ENCODE measurements around the gene ACKR2.
A peak's percentile ranks its signal among the peaks of the same experiment; 100 is the strongest.
"Not testable (repeated sequence)": the region's sequence is repeated elsewhere in the genome, so short reads cannot be mapped to it uniquely, and the experiment has no call there.

ACKR2 gene

DNA sequence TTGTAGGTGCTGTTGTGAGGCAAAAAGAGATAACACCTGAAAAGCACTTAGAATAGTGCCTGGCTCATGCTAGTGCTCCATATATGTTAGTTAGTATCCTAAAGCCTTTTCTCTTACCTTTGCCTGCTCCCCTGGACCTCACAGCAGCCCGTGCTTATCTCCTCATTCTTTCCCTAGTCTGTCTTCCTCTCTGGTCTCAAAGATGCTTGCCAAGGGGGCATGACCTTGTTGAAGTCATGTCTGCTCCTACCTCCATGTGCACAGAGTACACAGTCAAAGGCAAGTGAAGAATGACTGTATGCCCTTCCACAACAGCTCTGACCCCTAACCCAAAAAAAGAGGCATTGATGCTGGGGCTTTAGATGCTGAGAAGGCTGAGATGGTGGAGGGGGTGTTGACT is 67.2 kb downstream of the ACKR2 start:
- H3K4me3 ChIP-seq (ENCODE audit: low read depth, low read length): no peak overlapping the region
- no peak for DNase-seq (ENCODE audit: low read depth)
- TF ChIP-seq, protein P1, sequence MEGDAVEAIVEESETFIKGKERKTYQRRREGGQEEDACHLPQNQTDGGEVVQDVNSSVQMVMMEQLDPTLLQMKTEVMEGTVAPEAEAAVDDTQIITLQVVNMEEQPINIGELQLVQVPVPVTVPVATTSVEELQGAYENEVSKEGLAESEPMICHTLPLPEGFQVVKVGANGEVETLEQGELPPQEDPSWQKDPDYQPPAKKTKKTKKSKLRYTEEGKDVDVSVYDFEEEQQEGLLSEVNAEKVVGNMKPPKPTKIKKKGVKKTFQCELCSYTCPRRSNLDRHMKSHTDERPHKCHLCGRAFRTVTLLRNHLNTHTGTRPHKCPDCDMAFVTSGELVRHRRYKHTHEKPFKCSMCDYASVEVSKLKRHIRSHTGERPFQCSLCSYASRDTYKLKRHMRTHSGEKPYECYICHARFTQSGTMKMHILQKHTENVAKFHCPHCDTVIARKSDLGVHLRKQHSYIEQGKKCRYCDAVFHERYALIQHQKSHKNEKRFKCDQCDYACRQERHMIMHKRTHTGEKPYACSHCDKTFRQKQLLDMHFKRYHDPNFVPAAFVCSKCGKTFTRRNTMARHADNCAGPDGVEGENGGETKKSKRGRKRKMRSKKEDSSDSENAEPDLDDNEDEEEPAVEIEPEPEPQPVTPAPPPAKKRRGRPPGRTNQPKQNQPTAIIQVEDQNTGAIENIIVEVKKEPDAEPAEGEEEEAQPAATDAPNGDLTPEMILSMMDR (IDR thresholded peaks at IDR 0.05; ENCODE audit: low read depth, low read length, missing control alignments): no peak

DNA sequence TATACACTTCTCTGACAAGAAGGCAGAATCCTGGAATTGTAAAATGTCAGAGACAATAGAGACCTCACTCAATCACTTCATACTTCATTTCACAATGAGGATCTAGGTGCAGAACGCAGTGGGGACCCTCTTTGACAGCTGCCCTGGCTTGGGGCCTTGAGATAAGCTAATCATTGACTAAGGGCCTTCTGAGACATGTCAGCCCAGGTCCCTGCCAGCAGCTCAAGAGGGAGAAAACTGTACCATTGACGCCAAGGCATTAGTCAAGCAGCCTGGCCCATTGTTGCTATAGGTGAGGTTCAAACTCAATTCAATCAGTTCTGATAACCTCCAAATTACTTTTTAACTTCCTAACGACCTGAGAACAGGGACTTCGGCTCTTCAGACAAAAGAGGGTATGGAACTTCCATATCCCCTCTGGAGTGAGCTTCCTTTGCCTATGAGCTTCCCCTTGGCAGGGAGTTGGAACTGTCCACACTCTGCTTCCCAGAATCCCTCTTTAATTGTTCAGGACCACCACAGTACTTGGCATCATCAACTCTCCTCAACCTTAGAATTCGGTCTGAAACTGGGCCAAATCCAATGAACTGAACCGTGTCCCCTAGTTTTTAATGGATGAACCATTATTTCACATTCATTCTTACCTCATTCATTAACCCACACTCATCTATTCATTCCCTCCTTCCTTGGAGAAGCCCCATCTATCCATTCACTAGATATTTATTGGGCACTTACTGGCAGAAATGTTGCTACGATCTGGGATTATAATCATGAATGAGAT is 67.9 kb downstream of the ACKR2 start:
- DNase-seq (ENCODE audit: low read depth): no peak
- TF ChIP-seq, protein P1 (IDR thresholded peaks at IDR 0.05; ENCODE audit: low read depth, low read length, missing control alignments): no peak
- no peak overlapping the region for H3K4me3 ChIP-seq (ENCODE audit: low read depth, low read length)

DNA sequence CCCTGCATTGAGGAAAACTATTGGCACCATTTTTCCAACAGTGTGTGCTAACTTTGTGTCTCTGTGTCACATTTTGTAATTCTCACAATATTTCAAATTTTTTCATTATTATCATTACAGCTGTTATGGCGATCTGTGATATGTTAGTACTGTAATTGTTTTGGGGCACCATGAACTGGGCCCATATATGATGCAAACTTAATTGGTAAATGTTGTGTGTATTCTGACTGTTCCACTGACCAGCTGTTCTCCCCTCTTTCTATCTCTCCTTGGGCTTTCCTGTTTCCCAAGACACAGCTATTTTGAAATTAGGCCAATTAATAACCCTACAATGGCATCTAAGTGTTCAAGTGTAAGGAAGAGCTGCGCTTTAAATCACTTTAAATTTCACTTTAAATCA is 68.6 kb downstream of the ACKR2 start:
- H3K4me3 ChIP-seq (ENCODE audit: low read depth, low read length): no peak overlapping the region
- DNase-seq (ENCODE audit: low read depth): no peak
- TF ChIP-seq, protein P1 (IDR thresholded peaks at IDR 0.05; ENCODE audit: low read depth, low read length, missing control alignments): no peak

DNA sequence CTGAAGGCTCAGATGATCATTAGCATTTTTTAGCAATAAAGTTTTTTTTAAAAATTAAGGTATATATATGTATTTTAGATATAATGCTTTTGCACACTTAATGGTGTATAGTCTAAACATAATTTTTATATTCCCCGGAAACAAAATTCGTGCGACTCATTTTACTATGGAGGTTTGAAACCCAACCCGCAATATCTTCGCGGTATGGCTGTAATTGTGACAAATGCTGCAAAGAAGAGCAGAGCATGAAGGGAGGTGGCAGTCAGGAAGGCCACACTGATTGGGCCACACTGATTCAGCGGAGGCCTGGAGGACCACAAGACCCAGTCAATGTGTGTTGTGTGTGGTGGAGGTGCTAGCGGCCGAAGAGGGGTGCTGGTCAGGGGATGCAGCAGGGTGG is 70.9 kb downstream of the ACKR2 start:
- H3K4me3 ChIP-seq (ENCODE audit: low read depth, low read length): peak overlapping the region; percentile 54; the same call in 1 of the 2 replicates
- no peak for DNase-seq (ENCODE audit: low read depth)
- TF ChIP-seq, protein P1 (IDR thresholded peaks at IDR 0.05; ENCODE audit: low read depth, low read length, missing control alignments): no peak

DNA sequence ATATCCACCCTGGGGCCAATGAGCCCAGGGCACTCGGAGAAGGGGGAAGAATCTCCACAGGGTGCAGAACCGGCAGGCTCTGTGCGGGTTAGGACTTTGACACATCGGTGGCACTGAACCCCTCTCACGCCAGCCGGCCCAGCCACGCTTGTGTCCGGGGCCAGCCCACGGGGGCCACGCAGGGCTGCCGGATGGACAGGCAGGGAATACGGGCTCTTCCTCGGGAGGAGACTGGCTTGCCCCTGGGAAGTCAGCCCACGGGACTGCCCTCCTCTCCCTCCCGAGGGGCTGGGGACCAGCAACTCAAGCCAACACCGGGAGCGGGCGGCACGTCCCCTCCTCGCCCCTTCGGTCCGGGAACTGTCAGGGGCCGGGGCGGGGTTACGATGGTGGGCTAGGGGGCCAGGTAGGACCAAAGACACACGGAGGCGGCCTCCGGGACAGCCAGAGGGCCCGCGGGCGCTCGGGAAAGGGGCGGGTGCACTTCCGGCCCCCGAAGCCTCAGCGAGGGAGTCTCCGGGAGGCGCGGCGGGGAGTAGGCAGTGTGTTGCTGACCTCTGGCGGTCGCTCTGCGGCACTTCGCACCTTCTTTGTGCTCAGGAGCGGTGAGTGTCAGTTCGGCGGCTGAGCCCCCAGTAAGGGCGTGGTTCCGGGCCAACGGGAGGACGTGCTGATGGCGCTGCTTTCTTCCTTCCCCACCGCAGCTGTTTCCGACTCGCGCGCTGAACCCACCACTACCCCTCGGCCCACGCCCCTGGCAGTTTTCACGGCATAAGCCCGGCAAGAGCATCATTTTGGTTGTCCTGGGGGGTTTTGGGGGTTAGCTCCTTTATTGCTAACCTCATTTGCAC is 71.6 kb downstream of the ACKR2 start:
- TF ChIP-seq, protein P1 (IDR thresholded peaks at IDR 0.05; ENCODE audit: low read depth, low read length, missing control alignments): peak; percentile 91
- peak; percentile 60 for DNase-seq (ENCODE audit: low read depth)
- H3K4me3 ChIP-seq (ENCODE audit: low read depth, low read length): peak overlapping the region; percentile 54

DNA sequence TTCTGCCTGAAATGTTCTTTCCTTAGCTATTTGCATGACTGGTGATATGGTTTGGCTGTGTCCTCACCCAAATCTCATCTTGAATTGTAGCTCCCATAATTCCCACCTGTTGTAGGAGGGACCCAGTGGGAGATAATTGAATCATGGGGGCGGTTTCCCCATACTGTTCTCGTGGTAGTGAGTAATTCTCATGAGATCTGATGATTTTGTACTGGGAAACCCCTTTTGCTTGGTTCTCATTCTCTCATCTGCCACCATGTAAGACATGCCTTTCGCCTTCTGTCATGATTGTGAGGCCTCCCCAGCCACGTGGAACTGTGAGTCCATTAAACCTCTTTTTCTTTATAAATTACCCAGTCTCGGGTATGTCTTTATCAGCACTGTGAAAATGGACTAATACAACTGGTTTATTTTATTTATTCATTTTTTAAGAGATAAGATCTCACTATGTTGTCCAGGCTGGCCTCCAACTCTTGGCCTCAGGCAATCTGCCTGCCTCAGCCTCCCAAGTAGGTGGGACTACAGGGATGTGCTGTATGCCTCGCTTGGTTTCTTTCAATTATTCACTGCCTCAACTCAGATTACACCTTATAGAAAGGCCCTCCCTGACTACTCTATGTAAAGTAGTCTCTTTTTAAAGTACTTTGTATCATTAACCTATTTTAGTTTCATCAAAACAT is 74.1 kb downstream of the ACKR2 start:
- H3K4me3 ChIP-seq (ENCODE audit: low read depth, low read length); DNase-seq (ENCODE audit: low read depth): not testable (repeated sequence)

DNA sequence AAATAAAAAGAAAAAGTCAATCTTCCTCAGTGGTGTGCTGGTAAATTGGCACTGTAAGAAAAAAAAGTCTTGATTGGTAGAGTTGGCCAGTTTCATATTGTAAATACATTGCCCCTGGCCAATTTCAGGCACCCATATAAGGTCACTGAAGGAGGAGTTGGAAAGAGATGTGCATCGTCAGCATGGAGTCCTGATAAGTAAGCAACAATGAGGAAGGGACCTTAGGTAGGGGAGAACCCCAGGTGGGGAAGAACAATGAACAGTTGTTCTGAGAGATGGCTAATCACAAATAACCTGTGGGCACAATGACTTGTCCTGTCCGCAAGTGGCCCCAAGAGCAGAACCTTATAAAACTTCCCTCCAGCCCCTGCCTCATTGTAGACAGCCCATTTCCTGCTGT is 75.1 kb downstream of the ACKR2 start:
- TF ChIP-seq, protein P1 (IDR thresholded peaks at IDR 0.05; ENCODE audit: low read depth, low read length, missing control alignments): no peak
- H3K4me3 ChIP-seq (ENCODE audit: low read depth, low read length): no peak overlapping the region
- no peak for DNase-seq (ENCODE audit: low read depth)
